ENCODE measurements around the gene TANK.

The TANK gene

GRCh38 chr2:161134547-161135518, 25.4 kb upstream of the TANK start:
- peak; percentile 54 for DNase-seq

- no peak for DNase-seq
These were observed 24.2 kb upstream of the TANK start for GRCh38 chr2:161135951-161136593.

- DNase-seq, result peak; percentile 30
These were observed 23.4 kb upstream of the TANK start for GRCh38 chr2:161136696-161137324.

GRCh38 chr2:161138429-161138828, 21.8 kb upstream of the TANK start:
- no peak for DNase-seq

GRCh38 chr2:161139098-161139987, 20.9 kb upstream of the TANK start:
- DNase-seq, result peak; percentile 15

- DNase-seq, result peak; percentile 10
These were observed 19.2 kb upstream of the TANK start for GRCh38 chr2:161141033-161141432.

- DNase-seq, result no peak
These were observed 13.9 kb upstream of the TANK start for GRCh38 chr2:161146209-161146775.

GRCh38 chr2:161146996-161147395, 13.2 kb upstream of the TANK start:
- no peak for DNase-seq

GRCh38 chr2:161147856-161148255, 12.4 kb upstream of the TANK start:
- DNase-seq, result no peak

- DNase-seq, result no peak
These were observed 9.5 kb upstream of the TANK start for GRCh38 chr2:161150704-161151103.

GRCh38 chr2:161152302-161152701, 7.9 kb upstream of the TANK start:
- no peak for DNase-seq

- DNase-seq, result no peak
These were observed 1.3 kb upstream of the TANK start for GRCh38 chr2:161158882-161159281.

GRCh38 chr2:161159456-161160225, 587 bp upstream of the TANK start:
- DNase-seq, result no peak

GRCh38 chr2:161161074-161161706, 962 bp downstream of the TANK start:
- DNase-seq, result no peak

- DNase-seq, result no peak
These were observed 3.2 kb downstream of the TANK start for GRCh38 chr2:161163440-161163839.

- no peak for DNase-seq
These were observed 3.9 kb downstream of the TANK start for GRCh38 chr2:161164161-161164560.

GRCh38 chr2:161165266-161165665, 5.0 kb downstream of the TANK start:
- DNase-seq, result peak; percentile 85

- no peak for DNase-seq
These were observed 5.6 kb downstream of the TANK start for GRCh38 chr2:161165811-161166210.

GRCh38 chr2:161166538-161167409, 6.5 kb downstream of the TANK start:
- DNase-seq, result peak; percentile 7

- no peak for DNase-seq
These were observed 9.1 kb downstream of the TANK start for GRCh38 chr2:161169335-161169734.
